Fibroblast of skin of back (primary cell): ENCODE measurements around the gene E2F4. TPM values are rescaled to one million over a fixed set of nuclear protein-coding genes. Genes with fewer than 3 reads are reported as not detected.

Source experiments
- DNase-seq: peaks from one replicate; pipeline ENCODE4 v3.0.0-alpha.2; 2013
- polyA plus RNA-seq, 2 experiments: library from polyadenylated mRNA; unstranded; fragments of 120-200 nt; gene quantifications; one replicate each; pipeline ENCODE4 v1.2.1, GENCODE V29; 2013; ENCODE audit not compliant: insufficient read length in 2 of 2

E2F4 gene
- polyA plus RNA-seq (2013, experiment 1 of 2; ENCODE audit: insufficient read length), result 49.7 TPM
- polyA plus RNA-seq (2013, experiment 2 of 2; ENCODE audit: insufficient read length), result 36.7 TPM

- peak; percentile 92 for DNase-seq
Measured at GRCh38 chr16:67191995-67192681, at the start of gene E2F4. Gene E2F4, plus strand, starts transcription at chr16:67192155. Its CDS starts 73 bp downstream, at chr16:67192228.

GRCh38 chr16:67142342-67142741 lies 49.6 kb upstream of the E2F4 start:
- DNase-seq, result no peak

- no peak for DNase-seq
Measured at GRCh38 chr16:67144943-67145342, 47.0 kb upstream of the E2F4 start.

GRCh38 chr16:67145746-67146145 lies 46.2 kb upstream of the E2F4 start:
- DNase-seq, result no peak

GRCh38 chr16:67146523-67147357 lies 45.2 kb upstream of the E2F4 start:
- DNase-seq, result no peak

GRCh38 chr16:67147437-67148140 lies 44.4 kb upstream of the E2F4 start:
- DNase-seq, result no peak

- DNase-seq, result no peak
Measured at GRCh38 chr16:67148221-67148620, 43.7 kb upstream of the E2F4 start.

GRCh38 chr16:67148656-67149275 lies 43.2 kb upstream of the E2F4 start:
- no peak for DNase-seq

GRCh38 chr16:67149276-67150046 lies 42.5 kb upstream of the E2F4 start:
- DNase-seq, result no peak

- peak; percentile 56 for DNase-seq
Measured at GRCh38 chr16:67150047-67150832, 41.7 kb upstream of the E2F4 start.

GRCh38 chr16:67150833-67151396 lies 41.0 kb upstream of the E2F4 start, which contains the start of gene B3GNT9:
Gene B3GNT9, minus strand, starts transcription at chr16:67150998. Its CDS starts 513 bp downstream, at chr16:67150485.
- DNase-seq, result peak; percentile 54

- DNase-seq, result no peak
Measured at GRCh38 chr16:67151431-67152097, 40.4 kb upstream of the E2F4 start.

GRCh38 chr16:67154578-67155294 lies 37.2 kb upstream of the E2F4 start:
- DNase-seq, result no peak

GRCh38 chr16:67155295-67156142 lies 36.4 kb upstream of the E2F4 start:
- peak; percentile 64 for DNase-seq

- no peak for DNase-seq
Measured at GRCh38 chr16:67156143-67156844, 35.7 kb upstream of the E2F4 start.

GRCh38 chr16:67157106-67157748 lies 34.7 kb upstream of the E2F4 start:
- no peak for DNase-seq
